PC-9 (cell line): ENCODE measurements around the gene MYH7. TPM values are rescaled to one million over a fixed set of nuclear protein-coding genes. Genes with fewer than 3 reads are reported as not detected.
A peak's percentile ranks its signal among the peaks of the same experiment; 100 is the strongest.

Experiments
- BruUV-seq: library from RNA; stranded (reverse); fragments of 400-500 nt; replicated peaks from 2 replicates; lab custom pipeline; 2021; lab: Mats Ljungman, UMichigan
- CTCF ChIA-PET: fragments of 300-600 bp; sonication (Branson Sonifier 250); formaldehyde crosslinking; loops from one replicate; lab custom pipeline; 2022; ENCODE audit warnings: antibody characterized with exemption; lab: Charles Lee
- POLR2A ChIA-PET: fragments of 300-600 bp; sonication (Branson Sonifier 250); formaldehyde crosslinking; loops from one replicate; lab custom pipeline; 2022; ENCODE audit warnings: antibody characterized with exemption; ENCODE audit not compliant: unreplicated experiment; lab: Charles Lee
- DNase-seq, 2 experiments: peaks; one replicate each; pipeline versions ENCODE4 v3.0.0 to v3.0.0-alpha.2; 2015 to 2022; ENCODE audit warnings: mixed read lengths in 1 of 2
- H2AFZ ChIP-seq: fragments of 200-600 bp; sonication (generic); 2 replicates; pipeline ENCODE4 v1.8.1; 2017; ENCODE audit warnings: antibody characterized with exemption
- H3F3A ChIP-seq: fragments of 200-600 bp; sonication (generic); 2 replicates; pipeline ENCODE4 v1.8.1; 2017; ENCODE audit warnings: antibody characterized with exemption, mild to moderate bottlenecking, low read depth; ENCODE audit not compliant: insufficient read depth
- H3K27ac ChIP-seq: fragments of 200-600 bp; sonication (generic); 2 replicates; pipeline ENCODE4 v1.6.1; 2016; ENCODE audit warnings: mixed run types
- H3K27me3 ChIP-seq: fragments of 200-600 bp; sonication (generic); 2 replicates; pipeline ENCODE4 v1.6.1; 2016; ENCODE audit warnings: low read depth, mixed run types; ENCODE audit not compliant: insufficient read depth
- H3K36me3 ChIP-seq: fragments of 200-600 bp; sonication (generic); 2 replicates; pipeline ENCODE4 v1.6.1; 2016; ENCODE audit warnings: low read depth, mixed run types
- H3K4me1 ChIP-seq: fragments of 200-600 bp; sonication (generic); replicated peaks from 2 replicates; pipeline ENCODE4 v1.6.1; 2016; ENCODE audit warnings: mixed run types; ENCODE audit not compliant: insufficient read depth
- H3K4me2 ChIP-seq: fragments of 200-600 bp; sonication (generic); 2 replicates; pipeline ENCODE4 v1.6.1; 2017; ENCODE audit warnings: mixed run types
- H3K4me3 ChIP-seq: fragments of 200-600 bp; sonication (generic); 2 replicates; pipeline ENCODE4 v1.6.1; 2016; ENCODE audit warnings: mixed run types
- H3K79me2 ChIP-seq: fragments of 200-600 bp; sonication (generic); 2 replicates; pipeline ENCODE4 v1.6.1; 2017; ENCODE audit warnings: low read depth, mixed run types
- H3K9me2 ChIP-seq: fragments of 200-600 bp; sonication (generic); 2 replicates; pipeline ENCODE4 v1.8.1; 2017; ENCODE audit warnings: mild to moderate bottlenecking; ENCODE audit not compliant: insufficient read depth
- H3K9me3 ChIP-seq: fragments of 200-600 bp; sonication (generic); 2 replicates; pipeline ENCODE4 v1.8.1; 2016; ENCODE audit warnings: low read depth; ENCODE audit not compliant: insufficient read depth
- H4K20me1 ChIP-seq: fragments of 200-600 bp; sonication (generic); 2 replicates; pipeline ENCODE4 v1.8.1; 2017; ENCODE audit not compliant: insufficient read depth
- EZH2 ChIP-seq: fragments of 200-600 bp; sonication (generic); IDR thresholded peaks from 2 replicates; pipeline ENCODE4 v1.8.0; 2017; ENCODE audit warnings: antibody characterized with exemption, low read depth
- intact Hi-C: fragments of 100-400 bp; cut with micrococcal nuclease; formaldehyde crosslinking; loops from one replicate; pipeline ENCODE4 v1.10.0; 2022; ENCODE audit not compliant: unreplicated experiment
- total RNA-seq: library from RNA; stranded (reverse); gene quantifications from 2 replicates; pipeline ENCODE4 v1.2.3, GENCODE V29; 2021
- TF ChIP-seq, protein P1 (sequence below): fragments of 200-600 bp; sonication (generic); conservative IDR thresholded peaks from 2 replicates; pipeline ENCODE4 v1.6.1; 2017; ENCODE audit warnings: mixed run types, antibody characterized with exemption, mild to moderate bottlenecking, moderate library complexity

The MYH7 gene
- total RNA-seq, 1 experiment from 2014 or later = not detected

DNA sequence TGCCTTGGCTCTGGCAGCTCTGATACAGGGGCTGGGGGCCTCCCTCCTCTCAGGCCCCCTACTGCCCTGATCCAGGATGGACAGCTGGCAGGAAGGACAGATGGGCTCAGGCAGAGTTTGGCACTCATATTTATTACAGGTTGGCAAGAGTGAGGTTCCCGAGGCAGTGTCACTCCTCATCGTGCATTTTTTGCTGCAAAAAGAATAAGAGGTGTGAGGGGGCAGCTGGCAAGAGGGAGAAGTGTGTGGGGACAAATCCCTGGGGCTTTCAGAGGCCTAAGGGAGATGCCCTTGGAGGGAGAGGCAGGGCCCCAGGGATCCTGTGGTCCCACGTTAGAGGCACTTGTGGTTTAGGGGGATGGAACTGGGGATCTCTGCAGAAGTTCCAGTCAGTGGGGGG lies 53.6 kb downstream of the MYH7 start:
- Histone ChIP-seq H3K4me2 (no peak overlapping the region), H3K9me2 (no peaks in the 10 kb centered on the region), H4K20me1 (no peaks in the 10 kb centered on the region), H3K36me3 (no peaks in the 10 kb centered on the region), H3F3A (no peaks in the 10 kb centered on the region), H3K9me3 (no peaks in the 10 kb centered on the region), H2AFZ (no peak overlapping the region), H3K4me1 (no peaks in the 10 kb centered on the region), H3K4me3 (no peak overlapping the region), H3K79me2 (no peaks in the 10 kb centered on the region), H3K27ac (no peak overlapping the region), H3K27me3 (peaks cover 72% of the 10 kb centered on the region)
- no TSS peak for BruUV-seq
- intact Hi-C loops = loop anchor here (2.0 kb wide), 1 partner anchor 261 kb away; no protein-coding TSS in a partner anchor
- TF ChIP-seq EZH2 = no peak
- TF ChIP-seq, protein P1, sequence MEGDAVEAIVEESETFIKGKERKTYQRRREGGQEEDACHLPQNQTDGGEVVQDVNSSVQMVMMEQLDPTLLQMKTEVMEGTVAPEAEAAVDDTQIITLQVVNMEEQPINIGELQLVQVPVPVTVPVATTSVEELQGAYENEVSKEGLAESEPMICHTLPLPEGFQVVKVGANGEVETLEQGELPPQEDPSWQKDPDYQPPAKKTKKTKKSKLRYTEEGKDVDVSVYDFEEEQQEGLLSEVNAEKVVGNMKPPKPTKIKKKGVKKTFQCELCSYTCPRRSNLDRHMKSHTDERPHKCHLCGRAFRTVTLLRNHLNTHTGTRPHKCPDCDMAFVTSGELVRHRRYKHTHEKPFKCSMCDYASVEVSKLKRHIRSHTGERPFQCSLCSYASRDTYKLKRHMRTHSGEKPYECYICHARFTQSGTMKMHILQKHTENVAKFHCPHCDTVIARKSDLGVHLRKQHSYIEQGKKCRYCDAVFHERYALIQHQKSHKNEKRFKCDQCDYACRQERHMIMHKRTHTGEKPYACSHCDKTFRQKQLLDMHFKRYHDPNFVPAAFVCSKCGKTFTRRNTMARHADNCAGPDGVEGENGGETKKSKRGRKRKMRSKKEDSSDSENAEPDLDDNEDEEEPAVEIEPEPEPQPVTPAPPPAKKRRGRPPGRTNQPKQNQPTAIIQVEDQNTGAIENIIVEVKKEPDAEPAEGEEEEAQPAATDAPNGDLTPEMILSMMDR = no peak
- DNase-seq = no peak
- CTCF ChIA-PET = no interaction called here
- POLR2A ChIA-PET = no interaction called here

GRCh38 chr14:23380976-23381375 lies 54.5 kb downstream of the MYH7 start:
- no peaks in the 10 kb centered on the region for H3K4me1 ChIP-seq
- no peaks in the 10 kb centered on the region for H3K79me2 ChIP-seq
- no peak for TF ChIP-seq EZH2
- TF ChIP-seq, protein P1 = no peak
- H4K20me1 ChIP-seq = no peaks in the 10 kb centered on the region
- DNase-seq = no peak
- H3F3A ChIP-seq = no peaks in the 10 kb centered on the region
- no peak overlapping the region for H3K4me2 ChIP-seq
- ChIA-PET POLR2A (no interaction called here), CTCF (interaction anchor here (0.5 kb wide), 1 partner anchor 60 kb away, joined by 6 read pairs; the partner anchor contains the start of gene PABPN1)
- H3K4me3 ChIP-seq = no peak overlapping the region
- H3K27ac ChIP-seq = no peak overlapping the region
- intact Hi-C loops = loop anchor here (1.0 to 2.0 kb wide), 3 partner anchors 53 to 260 kb away; no protein-coding TSS in a partner anchor
- no peaks in the 10 kb centered on the region for H3K9me2 ChIP-seq
- H3K27me3 ChIP-seq = peaks cover 78% of the 10 kb centered on the region
- no peaks in the 10 kb centered on the region for H3K36me3 ChIP-seq
- BruUV-seq = no TSS peak
- H2AFZ ChIP-seq = no peak overlapping the region
- no peaks in the 10 kb centered on the region for H3K9me3 ChIP-seq

- no peaks in the 10 kb centered on the region for H3F3A ChIP-seq
- DNase-seq = no peak
- H3K36me3 ChIP-seq = no peaks in the 10 kb centered on the region
- TF ChIP-seq EZH2 = no peak
- TF ChIP-seq, protein P1 = 0 out of 2 replicates have a peak, but pooled peaks have one; percentile 2
- no peak overlapping the region for H3K27ac ChIP-seq
- no peaks in the 10 kb centered on the region for H3K9me2 ChIP-seq
- no peaks in the 10 kb centered on the region for H3K4me1 ChIP-seq
- H2AFZ ChIP-seq = no peak overlapping the region
- H3K9me3 ChIP-seq = no peaks in the 10 kb centered on the region
- ChIA-PET POLR2A (no interaction called here), CTCF (interaction anchor here (0.5 to 1.1 kb wide), 3 partner anchors 55 to 342 kb away, joined by 3 to 6 read pairs (median 6); partner anchors contain the start of gene PABPN1)
- H3K4me3 ChIP-seq = no peak overlapping the region
- no TSS peak for BruUV-seq
- intact Hi-C loops = loop anchor here (1.0 to 2.0 kb wide), 3 partner anchors 52 to 260 kb away; no protein-coding TSS in a partner anchor
- peaks cover 78% of the 10 kb centered on the region for H3K27me3 ChIP-seq
- no peaks in the 10 kb centered on the region for H3K79me2 ChIP-seq
- H3K4me2 ChIP-seq = no peak overlapping the region
- no peaks in the 10 kb centered on the region for H4K20me1 ChIP-seq
Measured at GRCh38 chr14:23380197-23380914, 55.1 kb downstream of the MYH7 start.
